Myocyte (in vitro differentiated cells): ENCODE data around the gene SEMA3E. TPM values are rescaled to one million over a fixed set of nuclear protein-coding genes. Genes with fewer than 3 reads are reported as not detected.
"Not testable (repeated sequence)": the region's sequence is repeated elsewhere in the genome, so short reads cannot be mapped to it uniquely, and the experiment has no call there.

ENCODE experiments used
- DNase-seq: peaks from one replicate; pipeline ENCODE4 v3.0.0-alpha.2; 2012; ENCODE audit warnings: low read depth
- polyA plus RNA-seq: library from polyadenylated mRNA; unstranded; fragments of >200 nt; gene quantifications from one replicate; pipeline ENCODE4 v1.2.1, GENCODE V29; 2012; ENCODE audit warnings: missing spikeins
- total RNA-seq: library from RNA; depleted of rRNA; stranded (reverse); fragments of >200 nt; gene quantifications from 2 replicates; pipeline ENCODE4 v1.2.3, GENCODE V29; 2014

The SEMA3E gene
- total RNA-seq: 2.4 and 3.2 TPM in 2 replicates
- polyA plus RNA-seq: 0.63 TPM

DNA sequence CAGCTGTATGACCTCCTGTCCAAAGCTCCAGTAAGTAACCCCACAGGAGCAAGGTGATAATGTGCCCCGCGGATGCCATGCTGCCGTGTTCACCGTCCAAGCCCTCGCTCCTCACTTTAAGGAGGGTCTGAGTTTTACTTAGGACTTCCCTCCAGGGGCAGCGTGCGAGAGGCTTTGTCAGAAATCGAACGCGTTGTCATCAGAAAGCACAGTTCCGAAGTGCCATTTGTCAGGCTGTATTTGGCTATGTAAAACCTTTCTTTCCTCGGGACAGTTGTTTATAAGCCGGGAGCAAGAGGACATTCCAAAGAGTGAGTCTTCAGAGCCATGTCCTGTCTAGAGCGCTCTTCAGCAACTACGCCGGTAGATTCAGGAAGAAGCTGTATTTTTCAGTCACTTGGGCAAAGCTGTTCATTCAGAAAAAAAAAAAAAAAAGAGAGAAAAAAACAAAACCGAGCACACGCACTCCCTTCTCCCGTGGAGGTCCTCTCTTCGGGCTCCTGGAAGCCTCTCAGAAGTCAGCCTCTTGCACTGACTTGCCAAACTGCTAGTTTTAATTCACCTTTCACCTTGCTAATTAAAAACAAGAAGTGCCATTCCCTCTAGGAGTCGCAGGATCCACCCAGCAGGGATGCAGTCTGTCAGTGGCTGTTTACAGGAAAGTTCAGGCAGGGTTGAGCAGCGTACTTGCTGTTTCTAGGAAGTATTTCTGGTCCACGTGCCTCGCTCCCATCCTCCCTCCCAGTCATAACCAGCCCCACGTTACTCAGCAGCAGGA, at the start of gene SEMA3E:
Gene SEMA3E (minus strand): TSS at position 676 of the 778 bp plus-strand sequence.
- DNase-seq: peak; percentile 49

DNA sequence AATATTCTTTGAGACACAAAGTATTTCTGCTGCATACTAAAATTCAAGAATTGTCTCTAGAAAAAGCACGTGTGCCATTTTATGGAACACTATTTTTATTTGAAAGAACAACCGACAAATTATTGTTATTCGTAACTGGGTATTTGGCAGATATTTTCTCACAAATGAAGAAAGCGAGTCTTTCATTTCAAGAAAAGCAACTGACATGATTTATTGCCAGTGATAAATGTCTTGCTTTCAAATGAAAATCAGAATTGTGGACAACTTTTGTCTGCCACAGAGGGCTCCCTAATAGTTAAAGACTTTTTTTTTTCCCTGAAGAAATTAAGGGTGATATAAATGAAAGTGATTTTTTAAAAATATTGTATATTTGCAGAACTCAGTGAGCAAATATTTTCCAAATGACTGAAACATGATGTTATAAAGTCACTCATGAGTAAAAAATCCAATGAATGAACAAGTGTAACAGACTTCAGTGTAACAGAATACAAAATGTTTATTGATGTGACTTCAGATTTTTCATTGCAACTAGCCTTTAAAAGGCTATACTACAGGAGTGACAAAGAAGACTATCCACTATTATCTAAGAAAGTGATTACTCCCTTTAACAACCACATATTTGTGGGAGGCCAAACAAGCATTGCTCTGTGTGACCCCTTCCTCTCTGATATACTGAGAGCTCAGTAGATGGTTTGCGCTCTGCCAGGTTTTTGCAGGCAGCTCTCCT, 49.0 kb upstream of the SEMA3E start:
- DNase-seq: no peak

DNA sequence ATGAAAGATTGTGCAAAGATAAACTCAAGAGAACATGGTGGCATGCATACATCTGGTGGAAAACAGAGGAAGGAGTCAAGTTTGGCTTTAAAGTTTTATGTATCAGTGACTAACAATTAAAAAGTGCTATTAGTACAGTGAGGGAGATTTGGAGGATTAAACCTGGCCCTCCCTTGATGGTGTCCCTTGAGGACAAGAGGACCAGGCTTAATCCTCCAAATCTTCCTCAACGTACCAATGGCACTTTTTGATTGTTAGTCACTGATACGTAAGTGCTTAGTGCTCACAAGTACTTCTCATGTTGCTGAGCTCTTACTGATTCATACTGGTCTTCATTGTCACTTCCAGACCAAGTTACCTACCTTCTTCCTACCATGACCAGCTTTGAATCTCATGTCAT, 47.2 kb upstream of the SEMA3E start:
- no peak for DNase-seq

DNA sequence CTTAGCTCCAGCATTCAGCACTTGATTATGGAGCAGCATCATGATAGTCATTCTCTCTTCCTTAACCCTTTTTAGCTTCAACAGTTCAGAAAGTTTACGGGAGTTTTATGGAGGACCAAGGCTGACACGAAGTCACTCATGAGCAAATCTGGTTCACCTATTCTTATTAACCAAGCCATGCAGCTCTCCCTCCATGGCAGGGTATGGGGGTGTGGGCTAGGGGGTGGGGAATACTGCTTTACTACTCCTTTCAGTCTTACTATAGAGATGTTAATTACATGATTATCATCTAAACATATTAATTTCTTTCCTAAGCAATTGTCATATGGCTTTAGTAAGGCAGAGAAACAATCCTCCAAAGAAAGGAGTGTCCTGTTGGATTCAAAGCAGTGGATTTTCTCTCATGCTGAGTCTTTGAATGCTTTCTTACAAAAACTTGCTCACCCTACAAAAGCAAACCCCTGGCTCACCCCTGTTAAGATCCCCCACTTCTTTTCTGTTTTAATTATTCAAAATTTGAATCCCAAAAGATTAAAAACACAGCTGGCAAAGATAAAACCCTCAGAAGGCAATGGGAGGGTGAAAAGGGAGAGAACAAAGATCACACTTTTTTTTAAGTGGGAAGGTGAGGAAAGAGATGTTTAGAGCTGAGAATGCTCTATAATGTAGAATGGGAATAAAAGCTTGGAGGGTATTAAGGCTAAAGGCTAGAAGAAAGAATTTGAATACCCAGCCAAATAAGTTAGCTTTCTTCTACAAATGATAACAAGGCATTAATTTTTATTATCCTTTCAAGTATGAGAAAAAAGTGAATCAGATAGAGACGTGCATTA, 46.4 kb upstream of the SEMA3E start:
- no peak for DNase-seq

DNA sequence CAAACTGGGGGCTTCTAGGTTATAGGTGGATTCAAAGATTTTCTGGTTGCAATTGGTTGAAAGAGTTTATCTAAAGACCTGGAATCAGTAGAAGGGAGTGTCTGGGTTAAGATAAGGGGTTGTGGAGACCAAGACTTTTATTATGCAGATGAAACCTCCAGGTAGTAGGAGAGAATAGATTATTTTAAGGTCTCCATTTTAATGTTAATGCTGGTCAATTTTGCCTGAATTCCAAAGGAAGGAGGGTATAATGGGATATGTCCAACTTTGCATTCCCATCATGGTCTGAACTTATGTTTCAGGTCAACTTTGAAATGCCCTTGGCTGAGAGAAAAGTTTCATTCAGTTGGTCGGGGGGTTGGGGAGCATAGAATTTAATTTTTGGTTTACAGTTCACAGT, 44.3 kb upstream of the SEMA3E start:
- DNase-seq: no peak

DNA sequence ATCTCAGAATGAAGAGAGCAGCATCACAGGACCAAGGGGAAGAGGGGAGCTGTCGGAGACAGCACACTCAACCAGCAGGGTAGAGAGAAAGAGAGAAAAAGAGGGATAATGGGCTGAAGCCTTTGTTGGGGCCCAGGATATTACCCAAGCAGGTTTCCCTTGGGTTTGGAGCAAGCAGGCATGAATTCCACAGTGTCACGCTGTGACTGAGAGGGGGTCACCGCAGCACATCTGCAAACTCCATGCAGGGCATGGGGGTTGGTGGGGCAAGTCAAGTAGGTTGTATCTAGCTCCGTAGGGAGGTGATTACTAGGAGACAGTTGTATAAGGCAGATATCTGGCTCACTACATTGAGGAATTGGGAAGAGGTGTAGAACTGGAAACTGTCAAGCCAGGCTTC, 42.2 kb upstream of the SEMA3E start:
- no peak for DNase-seq

DNA sequence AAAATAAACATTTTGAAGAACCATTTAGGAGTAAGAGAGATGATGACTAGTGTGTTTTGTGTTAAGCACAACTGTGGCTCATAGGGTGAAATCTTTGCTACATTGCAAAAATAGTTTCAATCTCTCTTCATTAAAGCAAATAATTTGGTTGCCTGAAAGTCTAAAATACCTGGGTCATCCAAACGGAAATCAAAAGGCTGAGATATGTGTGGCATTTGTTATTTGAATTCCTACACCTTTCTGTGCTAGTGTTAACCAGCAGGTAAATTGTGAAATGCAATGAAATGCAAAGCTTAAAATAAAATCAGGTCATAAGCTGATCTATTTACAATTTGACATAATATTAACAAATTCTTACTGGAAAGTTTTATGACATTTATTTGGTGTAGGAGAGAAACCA, 40.9 kb upstream of the SEMA3E start:
- no peak for DNase-seq

DNA sequence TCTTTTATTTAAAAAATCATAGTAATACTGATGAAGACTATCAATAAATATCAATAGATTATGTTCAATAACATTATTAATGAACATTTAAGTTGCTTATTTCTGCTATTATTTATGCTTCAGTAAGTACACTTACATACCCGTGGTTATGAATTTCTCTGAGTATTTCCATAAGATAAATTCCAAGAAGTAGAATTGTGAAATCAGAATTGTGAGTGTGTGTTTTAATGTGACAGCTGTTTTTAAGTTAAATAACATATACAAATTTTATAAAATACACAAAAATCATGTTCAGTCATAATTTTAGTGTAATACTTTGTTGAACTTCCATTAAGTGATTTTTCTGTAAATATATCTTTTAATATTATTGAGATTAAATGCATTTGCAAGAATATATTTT, 37.5 kb upstream of the SEMA3E start:
- DNase-seq: no peak

DNA sequence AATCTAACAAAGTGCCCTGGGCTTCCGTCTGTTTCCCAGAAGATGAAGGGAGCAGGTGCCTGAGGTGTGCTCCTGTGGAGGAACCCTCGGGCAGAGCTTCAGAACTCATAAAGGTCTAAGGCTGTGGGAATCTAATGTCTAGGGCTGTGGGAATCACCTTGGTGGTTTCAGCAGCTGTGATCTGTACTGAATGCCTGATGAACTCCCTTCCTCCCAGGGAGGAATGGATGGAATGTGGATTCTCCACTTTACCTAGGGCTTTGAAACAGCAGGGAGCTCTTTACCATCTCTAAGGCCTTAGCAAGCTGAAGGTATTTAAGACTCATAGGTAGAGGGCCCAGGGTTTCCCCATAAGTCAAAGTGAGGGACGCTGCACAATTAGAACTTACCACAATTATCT, 36.0 kb upstream of the SEMA3E start:
- no peak for DNase-seq

DNA sequence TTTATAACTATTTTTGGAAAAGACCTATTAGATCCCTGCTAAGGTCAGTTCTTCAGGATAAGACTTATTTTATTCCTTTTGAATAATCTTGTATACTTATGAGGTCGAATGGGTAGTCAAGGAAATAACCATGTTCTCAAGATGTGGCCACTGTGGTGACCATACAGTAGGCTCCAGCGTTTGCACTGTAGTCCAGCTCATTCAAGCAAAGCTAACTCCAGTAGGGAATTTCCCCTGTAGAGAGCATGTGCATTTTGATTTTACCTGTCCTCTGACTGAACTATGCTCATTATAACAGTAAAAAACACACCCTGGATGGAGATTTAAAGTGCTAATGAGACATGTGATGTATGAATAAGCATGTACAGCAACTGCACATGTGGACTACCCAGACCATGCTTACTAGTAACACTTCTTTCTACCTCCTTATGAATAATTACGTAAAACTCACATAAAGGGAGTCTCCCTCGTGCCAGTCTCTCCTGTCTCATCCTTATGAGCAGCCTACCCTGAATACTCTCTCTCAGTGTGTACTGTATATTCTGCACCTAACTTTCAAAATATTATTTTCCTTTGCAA, 32.4 kb upstream of the SEMA3E start:
- no peak for DNase-seq

DNA sequence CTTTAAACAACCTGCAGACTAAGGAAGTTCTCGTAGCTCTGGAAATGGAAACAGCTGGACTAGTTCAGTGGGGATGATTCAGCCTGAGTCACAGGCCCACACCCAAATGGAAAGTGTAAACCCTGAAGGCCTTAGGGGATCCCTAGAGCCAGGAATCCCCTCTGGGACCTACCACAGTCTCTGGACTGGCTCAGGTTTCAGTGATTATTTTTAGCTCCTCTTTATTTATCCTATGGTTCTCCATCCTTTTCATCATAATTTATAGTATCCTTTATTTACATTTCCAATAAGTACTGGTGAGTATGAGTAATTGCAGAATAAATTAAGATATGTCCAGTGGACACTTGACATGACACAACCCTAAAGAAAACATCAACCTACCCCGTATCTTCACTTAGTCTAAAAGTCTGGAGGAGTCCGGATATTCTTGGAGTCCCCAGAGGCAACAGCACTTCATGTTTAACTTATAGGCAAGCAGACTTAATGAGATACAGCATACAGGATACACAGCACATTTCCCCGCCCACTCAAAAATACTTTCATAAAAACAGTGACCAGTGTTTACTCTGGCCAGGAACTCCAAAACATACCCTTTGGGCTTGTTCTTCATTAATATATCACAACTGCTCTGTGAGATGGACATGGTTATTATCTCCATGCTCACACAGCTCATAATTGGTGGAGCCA, 28.4 kb upstream of the SEMA3E start:
- DNase-seq: peak; percentile 94

DNA sequence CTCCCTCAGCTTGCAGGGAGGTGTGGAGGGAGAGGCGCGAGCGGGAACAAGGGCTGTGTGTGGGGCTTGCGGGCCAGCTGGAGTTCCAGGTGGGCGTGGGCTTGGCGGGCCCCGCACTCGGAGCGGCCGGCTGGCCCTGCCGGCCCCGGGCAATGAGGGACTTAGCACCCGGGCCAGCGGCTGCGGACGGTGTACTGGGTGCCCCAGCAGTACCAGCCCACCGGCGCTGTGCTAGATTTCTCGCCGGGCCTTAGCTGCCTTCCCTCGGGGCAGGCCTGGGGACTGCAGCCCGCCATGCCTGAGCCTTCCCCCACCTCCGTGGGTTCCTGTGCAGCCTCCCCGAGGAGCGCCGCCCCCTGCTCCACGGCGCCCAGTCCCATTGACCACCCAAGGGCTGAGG, 24.4 kb upstream of the SEMA3E start:
- not testable (repeated sequence) for DNase-seq

DNA sequence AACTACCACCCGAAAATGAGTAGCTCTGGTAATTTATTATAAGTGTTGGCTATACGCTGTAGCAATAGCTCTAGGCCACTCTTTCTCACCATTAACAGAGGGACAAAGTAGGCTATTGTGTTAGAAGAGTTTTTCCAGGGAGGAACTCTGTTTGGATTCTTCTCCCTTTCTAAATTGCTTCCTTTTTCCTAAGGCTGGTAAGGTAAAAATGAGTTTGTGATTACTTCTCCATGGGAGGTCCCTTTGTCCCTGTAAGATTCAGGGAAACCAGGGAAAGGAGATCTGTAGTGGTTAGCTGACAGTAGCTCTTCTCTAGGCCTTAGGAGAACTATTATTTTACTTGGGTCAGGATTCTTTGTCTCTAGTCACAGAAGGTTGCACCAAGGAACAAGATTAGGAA, 23.2 kb upstream of the SEMA3E start:
- DNase-seq: no peak

DNA sequence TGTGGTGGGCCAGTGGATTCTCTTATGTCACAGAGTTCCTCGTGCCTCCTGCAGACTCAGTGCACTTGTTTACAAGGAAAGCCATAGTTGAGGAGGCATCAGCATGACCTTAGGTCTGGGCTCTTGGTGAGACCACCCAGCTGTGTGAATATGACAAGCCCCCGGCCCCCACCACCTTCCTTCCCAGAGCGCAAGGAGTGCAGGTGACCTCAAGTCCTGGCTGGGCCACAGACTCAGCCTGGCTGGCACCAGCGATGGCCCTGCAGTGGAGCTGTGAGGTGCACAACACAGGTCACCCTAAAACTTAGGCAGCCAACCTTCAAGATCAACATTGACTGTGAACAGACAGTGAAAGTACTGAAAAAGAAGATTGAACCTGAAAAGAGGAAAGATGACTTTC, 14.2 kb upstream of the SEMA3E start:
- DNase-seq: no peak

DNA sequence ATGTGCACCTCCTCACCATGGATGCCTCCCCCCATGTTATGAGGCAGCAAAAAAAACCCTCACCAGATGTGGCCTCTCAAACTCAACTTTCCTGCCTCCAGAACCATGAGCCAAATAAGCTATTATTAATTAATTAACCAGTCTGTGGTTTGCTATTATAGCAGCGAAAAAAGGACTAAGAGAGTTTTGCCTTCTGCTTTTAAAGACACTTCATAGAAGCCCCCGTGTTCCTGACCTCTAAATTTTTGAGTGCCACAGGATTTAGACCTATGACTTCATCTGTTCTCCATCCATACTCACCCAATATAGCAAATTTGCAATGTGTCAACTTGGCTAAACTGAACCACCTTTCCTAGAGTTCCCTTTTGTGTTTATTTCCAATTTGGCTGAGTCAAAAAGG, 9.2 kb upstream of the SEMA3E start:
- DNase-seq: no peak

DNA sequence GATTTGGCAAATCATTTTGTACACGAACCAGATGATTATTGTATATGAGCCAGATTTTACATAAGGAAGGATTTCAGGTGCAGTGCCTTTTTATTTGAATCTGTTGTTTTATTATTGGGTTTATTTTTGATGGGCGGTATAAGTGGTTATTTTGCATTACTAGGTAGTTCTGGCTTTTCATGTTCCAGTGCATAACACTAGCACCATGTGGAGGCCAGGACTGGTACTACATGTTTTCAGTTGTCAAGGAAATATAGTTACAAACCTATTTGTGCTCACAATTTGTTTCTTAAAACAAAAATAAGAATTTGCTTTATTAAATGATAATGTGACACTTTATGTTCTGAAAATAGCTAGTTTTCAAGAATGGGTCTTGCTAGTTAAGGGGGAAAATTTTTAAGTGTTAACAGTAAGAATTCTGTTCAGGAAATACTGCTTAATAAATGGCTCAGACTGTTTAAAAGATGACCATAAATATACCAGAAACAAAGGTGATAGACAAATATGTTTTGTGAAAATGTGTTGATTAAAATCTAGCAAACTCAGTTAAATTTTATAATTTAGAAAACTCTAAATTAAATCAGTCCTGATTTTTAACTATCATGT, 7.1 kb upstream of the SEMA3E start:
- peak; percentile 70 for DNase-seq

DNA sequence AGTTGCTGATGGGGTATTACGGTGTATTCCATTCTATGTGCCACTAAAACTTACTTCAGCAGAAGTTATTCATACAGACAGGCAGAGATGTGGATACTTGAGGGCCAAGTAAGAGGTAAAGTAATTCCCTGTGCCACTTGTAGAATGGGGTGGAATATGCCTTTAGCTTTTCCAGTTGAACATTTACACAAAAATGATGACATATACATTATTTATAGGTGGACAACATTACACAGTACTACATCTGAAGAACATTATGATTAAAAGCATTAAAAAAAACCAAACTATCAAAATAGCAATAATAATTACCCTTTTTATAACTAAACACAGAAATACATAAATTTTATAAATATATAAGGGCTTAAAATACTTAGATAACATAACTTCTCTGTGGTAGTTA, 3.5 kb upstream of the SEMA3E start:
- DNase-seq: no peak

DNA sequence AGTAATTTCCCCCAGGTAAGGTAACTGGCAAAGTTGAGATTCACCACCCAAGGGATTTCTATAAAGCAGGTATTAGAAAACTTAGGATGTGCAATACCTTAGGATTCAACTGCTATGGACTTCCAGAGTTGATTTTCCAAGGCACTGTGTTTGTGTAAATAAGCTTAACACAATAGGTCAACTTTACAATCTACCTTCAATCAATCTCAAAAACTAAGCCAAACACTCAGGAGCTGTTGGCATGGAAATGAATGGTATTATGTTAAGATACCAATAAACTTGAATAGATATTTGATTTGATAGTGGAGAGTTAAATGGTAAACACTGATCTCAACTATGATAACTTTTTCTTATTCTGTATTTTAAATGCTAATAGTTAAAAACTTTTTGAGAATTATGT, 762 bp upstream of the SEMA3E start:
- no peak for DNase-seq

DNA sequence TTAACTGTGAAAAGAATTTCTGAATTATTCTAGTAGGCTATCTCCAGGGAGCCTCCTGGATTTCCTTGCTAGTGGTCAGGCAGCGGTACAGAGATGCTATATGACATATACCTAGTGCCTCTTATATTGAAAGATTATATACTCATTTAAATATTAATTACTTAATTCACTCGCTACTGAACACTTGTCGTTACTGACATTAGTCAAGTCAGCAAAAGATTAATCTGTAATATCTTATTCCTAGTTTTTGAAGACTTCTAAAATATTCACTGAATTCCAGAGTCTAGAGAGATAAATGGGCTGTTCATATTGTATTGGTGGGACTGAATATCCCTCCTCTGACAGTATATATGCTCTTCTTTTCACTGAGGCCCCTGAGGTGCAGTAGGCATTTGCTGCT, 2.9 kb downstream of the SEMA3E start:
- DNase-seq: no peak

DNA sequence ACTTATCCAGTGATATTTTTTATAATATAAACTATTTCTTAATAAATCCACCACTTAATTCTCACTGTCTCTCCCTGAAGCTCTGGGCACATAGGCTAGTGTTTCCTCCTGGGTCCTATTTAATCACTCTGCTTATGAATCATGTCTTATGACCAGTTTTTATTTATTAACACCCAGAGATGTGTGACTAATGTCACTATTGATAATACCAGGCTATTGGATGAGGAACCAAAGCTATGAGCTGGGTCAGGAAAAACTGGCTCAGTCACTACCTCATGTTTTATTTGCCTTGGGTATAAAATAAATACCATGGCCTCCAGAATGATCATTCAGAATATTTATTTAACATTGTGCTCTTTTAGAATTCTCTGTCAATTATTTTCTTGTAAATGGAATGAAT, 5.2 kb downstream of the SEMA3E start:
- no peak for DNase-seq

DNA sequence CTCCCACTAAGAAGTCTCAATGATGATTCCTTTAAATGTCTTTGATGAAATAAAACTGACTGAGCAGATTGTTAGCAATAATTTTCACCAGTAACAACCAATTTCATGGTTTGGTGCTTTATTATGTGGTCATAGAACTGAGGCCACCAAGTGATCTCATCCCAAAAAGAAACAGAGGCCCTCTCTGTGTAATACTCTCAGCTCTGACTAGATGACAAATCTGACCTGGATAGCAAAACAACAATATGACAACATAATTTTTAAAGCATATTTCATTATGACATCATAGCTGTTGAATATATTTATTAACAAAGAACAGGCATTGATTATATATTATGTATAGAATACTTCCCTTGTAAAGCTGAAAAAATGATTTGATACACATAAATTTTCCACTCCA, 5.9 kb downstream of the SEMA3E start:
- DNase-seq: no peak
